GM19455 (cell line): ENCODE results near the gene RAB43.

Experiments used
- ATAC-seq: cut with Tn5 transposase; IDR thresholded peaks from one replicate; pipeline ENCODE4 v1.9.1; 2021; ENCODE audit not compliant: unreplicated experiment

The RAB43 gene

DNA sequence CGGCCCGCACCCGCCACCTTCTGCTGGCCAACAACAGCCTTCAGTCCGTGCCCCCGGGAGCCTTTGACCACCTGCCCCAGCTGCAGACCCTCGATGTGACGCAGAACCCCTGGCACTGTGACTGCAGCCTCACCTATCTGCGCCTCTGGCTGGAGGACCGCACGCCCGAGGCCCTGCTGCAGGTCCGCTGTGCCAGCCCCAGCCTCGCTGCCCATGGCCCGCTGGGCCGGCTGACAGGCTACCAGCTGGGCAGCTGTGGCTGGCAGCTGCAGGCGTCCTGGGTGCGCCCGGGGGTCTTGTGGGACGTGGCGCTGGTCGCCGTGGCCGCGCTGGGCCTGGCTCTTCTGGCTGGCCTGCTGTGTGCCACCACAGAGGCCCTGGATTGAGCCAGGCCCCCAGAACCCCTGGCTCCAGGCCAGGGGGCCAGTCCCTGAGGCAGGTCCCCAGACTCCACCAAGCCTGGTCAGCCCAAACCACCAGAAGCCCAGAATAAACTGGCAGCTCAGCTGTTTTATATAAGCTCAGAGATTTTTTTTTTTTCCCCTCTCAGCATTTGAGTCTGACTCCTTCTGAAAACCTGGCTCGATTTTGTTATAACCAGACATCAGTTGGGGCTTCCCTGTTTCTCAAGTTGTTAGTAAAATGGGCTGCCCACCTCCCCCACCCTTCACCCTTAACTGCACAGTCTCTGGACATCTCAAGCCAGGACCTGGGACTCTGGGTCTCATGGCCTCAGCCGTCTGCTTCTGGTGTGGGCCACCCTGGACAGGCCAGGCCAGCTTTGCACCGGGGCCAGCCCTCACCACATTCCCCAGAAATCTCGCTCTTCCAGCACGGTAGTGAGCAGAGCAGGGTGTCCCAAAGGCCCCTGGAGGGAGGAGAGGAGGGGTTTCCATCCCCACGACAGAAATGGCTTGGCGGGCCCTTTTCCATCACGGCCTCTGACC lies 59.4 kb downstream of the RAB43 start:
- ATAC-seq: no peak

GRCh38 chr3:129061023-129061887 lies 60.3 kb downstream of the RAB43 start:
- ATAC-seq: no peak

- ATAC-seq: no peak
Measured at GRCh38 chr3:129060276-129061022, 61.2 kb downstream of the RAB43 start, which contains the start of gene GP9. TSS of gene GP9 (plus strand) at chr3:129060779. CDS start at chr3:129061740, 961 bp downstream.

DNA sequence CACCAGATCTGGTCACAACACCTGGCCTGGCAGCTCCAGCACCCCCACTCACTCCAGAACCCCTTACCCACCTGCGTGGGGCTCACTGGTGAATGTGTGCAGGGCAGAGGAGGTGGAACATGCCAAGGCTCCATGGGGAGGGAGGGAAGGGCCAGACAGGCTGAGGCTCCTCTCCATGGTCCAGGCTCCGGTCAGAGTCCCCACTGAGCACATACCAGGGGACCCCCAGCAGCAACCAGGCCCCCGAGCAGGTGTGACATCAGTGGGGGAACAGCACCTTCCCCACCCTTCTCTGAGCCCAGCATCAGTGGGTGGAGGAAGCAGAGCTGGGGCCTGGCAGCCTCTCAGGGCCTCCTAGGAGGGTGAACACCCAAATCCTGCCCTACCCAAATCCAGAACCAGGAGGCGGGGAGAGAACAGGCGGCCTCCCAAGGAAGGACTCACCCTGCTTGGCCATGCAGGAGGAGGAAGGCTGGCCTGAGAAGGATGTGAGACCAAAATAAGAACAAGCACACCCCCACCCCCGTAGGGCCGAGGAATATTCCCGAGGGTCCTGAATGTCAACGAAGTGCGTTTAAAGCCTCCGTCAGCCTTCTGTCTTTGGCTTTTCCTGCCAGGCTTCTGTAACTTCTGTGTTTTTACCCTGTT lies 62.2 kb downstream of the RAB43 start:
- ATAC-seq: no peak

- ATAC-seq: no peak
Measured at GRCh38 chr3:129058441-129059200, 63.0 kb downstream of the RAB43 start.

DNA sequence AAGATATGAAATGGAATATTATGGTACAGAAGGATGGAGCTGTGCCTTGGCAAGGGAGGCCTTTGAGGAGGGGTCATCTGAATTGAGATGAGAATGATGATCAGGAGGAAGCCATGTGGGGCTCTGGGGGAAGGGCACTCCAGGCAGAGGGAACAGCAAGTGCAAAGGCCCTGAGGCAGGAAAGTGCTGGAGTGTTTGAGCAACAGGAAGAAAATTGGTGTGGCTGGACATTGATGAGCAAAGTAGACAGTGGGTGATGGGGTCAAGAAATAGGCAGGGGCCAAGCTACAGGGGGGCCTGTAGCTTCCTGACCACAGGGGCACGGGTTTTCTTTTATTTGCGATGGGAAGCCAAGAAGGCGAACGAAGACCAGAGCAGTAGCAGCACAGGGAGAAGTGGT lies 64.4 kb downstream of the RAB43 start:
- ATAC-seq: no peak

GRCh38 chr3:129056451-129057173 lies 65.0 kb downstream of the RAB43 start:
- no peak for ATAC-seq

DNA sequence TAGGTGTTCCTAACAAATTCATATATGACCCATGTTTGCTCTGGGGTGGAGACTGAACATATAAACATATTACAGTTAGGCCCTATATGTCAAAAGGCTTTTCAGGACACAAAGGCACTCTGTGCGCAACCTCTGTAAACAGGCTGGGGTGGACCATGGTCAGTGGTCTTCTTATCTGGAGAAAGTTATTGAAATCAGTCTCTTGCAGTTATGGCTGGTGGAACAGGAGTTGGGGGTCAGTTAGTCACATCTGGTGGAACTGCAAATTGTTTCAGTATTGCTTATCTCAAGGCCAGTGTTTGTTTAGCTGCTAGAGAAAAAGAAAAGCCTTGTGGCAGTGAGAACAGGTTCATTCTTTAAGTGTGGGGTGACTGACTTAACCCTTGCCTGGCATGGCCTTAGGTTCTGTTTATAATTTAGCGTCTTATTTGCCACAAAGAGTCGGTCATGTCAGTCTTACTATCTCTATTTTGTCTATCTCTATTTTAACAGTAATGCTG lies 66.9 kb downstream of the RAB43 start:
- ATAC-seq: no peak

GRCh38 chr3:129052675-129053074 lies 68.9 kb downstream of the RAB43 start:
- ATAC-seq: no peak

DNA sequence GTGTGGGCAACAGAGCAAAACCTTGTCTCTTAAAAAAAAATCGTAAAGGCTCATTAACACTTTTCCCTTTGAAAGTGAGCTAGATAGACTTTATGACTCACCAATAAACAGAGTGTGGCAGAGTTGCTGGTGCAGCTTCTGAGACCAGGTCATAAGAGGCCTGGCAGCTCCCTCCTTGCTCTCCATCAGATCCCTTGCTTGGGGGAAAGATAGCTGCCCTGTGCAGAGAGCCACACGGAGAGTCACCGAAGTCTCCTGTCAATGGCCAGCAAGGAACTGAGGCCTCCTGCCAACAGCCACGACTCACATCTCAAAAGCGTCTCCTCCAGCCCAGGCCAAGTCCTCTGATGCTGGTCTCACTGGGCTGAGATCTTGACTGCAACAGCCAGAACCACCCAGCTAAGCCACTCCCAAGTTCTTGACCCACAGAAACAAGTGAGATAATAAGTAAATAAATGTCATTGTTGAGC lies 69.7 kb downstream of the RAB43 start:
- ATAC-seq: no peak

GRCh38 chr3:129050556-129051295 lies 70.9 kb downstream of the RAB43 start:
- ATAC-seq: no peak

DNA sequence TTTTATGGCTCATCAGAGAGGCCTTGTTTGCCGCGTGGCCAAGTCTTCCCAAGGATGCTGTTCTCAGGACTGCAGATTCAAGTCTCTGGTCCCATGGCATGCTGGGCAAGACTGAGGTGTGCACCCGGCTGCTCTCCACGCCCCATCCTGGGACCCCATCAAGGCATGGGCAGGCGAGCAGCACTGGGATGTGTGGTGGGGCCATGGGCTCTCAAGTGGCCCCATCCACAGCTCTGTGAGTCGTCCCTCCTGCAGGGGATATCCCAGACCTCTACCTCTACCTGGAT lies 74.1 kb downstream of the RAB43 start:
- no peak for ATAC-seq

DNA sequence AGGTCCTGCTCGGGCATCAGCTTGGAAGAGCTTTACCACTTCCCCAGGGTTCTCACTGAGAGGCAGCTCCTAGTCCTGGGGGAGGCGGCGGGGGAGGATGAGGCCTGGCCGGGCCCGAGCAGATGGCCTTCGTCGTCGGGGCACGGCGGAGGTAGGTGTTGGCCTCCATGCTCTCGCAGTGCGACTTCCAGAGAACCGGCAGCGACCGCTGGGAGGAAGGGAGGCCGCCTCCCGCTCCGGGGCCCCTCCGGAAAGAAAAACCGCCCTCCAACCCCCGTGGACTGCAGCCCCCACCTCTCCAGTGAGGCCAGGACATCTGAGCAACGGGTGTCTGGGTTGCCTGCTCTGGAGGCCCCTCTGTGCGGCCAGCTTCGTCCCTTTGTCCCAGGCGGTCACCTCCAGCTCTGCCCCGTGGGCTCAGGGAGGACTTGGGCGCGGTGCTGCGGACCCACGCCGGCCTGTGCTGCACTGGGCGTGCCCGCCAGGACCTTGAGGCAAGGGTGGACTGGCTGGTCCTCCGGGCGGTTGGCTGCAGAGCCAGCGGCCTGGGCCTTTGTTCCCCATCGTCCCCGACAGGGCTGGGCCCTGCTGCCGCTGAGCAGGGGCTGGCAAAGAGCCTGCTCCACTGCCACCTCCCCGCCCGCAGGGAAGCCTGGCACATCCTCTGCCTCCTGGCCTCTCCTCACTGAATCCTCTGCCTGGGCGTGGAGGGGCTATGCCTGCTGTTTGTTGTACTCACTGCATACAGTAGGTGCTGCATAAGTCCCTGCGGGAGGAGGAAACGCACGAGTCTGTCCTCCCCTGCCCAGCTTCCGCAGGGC lies 74.7 kb downstream of the RAB43 start:
- ATAC-seq: no peak

GRCh38 chr3:129046037-129046731 lies 75.4 kb downstream of the RAB43 start:
- ATAC-seq: no peak

DNA sequence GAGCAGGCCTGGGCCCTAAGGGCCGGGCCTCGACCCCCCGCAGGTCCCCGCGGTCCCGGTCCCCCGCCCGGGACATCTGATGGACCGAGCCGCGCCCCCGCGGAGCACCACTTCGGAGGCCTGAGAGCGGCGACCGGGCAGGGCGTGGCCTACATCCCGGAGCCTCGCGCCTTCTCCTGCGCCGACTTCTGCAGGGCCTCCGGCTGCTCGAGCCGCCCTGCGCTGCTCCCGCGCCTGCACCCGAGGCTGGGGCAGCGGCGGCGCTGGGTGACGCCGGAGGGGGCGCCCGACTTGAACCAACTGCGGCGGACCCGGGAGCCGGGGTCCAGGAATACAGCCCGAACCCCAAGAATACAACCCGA lies 75.9 kb downstream of the RAB43 start:
- ATAC-seq: no peak

DNA sequence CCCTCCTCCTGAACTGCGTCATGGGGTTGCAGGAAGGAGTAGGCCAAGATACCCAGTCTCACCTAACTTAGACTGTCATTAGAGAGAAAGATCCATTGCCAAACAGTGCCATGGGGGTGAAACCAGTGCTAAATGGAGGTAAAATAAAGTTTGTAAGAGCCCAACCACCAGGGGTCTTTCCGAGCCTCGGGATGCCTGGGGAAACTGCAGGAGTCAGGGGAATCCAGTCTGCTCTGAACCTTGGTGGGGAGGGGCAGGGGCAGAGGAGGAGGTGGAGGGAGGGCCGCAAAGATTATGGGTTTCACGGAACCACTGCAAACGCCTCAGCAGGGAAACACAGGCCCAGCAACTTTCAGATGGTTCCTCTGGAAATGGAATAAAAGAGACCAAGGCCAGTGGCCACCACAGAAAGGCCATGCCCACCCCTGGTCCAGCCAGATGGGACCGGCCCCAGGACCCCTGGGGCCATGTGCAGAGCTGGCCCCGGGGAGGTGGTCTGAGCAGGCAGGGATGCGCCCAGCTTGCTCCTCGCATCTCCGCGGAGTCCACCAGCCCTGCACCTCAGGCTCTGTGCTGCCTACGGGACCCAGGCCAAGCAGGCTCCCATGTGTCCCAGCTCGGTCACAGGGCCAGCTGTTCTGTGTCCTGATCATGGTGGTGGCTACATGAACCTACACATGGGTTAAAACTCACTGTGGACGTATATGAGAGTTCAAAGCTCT lies 80.9 kb downstream of the RAB43 start:
- ATAC-seq: no peak

DNA sequence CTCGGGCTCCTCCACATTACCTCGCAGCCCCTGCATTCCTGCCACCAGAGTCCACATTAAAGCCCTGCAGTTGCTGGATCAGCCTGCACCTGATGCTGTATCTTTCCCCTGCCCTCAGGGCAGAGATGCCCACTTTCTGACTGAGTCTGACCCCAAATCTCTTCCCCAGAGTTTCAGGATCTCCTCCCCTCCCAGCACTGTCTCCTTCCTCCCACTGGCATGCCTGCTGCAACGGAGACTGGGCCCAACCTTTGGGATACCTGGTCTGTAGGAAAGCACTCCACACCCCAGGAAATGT lies 81.6 kb downstream of the RAB43 start:
- no peak for ATAC-seq
